K562 (cell line): ENCODE results near the gene ZCCHC14. TPM values are rescaled to one million over a fixed set of nuclear protein-coding genes. Genes with fewer than 3 reads are reported as not detected.

ENCODE experiments used
- CTCF ChIP-seq, 3 experiments: IDR thresholded peaks in 2 of 3; conservative IDR thresholded peaks in 1 of 3; 2 replicates each; pipeline ENCODE4 v1.5.1; 2011 to 2012; ENCODE audit warnings: low read length in 3 of 3, mild to moderate bottlenecking in 3 of 3, control low read depth in 2 of 3, improper control_type of control experiment in 1 of 3, inconsistent platforms in 1 of 3, low read depth in 1 of 3, mixed read lengths in 1 of 3, moderate library complexity in 1 of 3; ENCODE audit not compliant: insufficient read depth in 2 of 3
- POLR2AphosphoS2 ChIP-seq: IDR thresholded peaks from 2 replicates; pipeline ENCODE4 v1.6.1; 2012; ENCODE audit warnings: low read length, improper control_type of control experiment
- POLR2G ChIP-seq: fragments of 200-400 bp; formaldehyde crosslinking; IDR thresholded peaks from 2 replicates; pipeline ENCODE4 v1.6.1; 2017; ENCODE audit warnings: low read depth, mild to moderate bottlenecking, antibody characterized with exemption, low read length, moderate library complexity
- RBM22 ChIP-seq: fragments of 200-400 bp; formaldehyde crosslinking; IDR thresholded peaks from 2 replicates; pipeline ENCODE4 v1.6.1; 2018; ENCODE audit warnings: low read length, low read depth; ENCODE audit not compliant: poor library complexity, severe bottlenecking
- ZFP91 ChIP-seq: sonication (generic); formaldehyde crosslinking; IDR thresholded peaks from 2 replicates; pipeline ENCODE4 v1.8.0; 2022; ENCODE audit warnings: mild to moderate bottlenecking, missing genetic modification reagents
- polyA plus RNA-seq, 8 experiments: library from polyadenylated mRNA; depleted of rRNA in 4 of 8; stranded (reverse) in 5 of 8; unstranded in 3 of 8; fragments of >200 nt; fragmentation: Nextera tagmentation in 2 of 8; fragmentation: Illumina TruSeq in 1 of 8; extraction: Ambion mirVana in 2 of 8; extraction: Trizol in 1 of 8; gene quantifications; 2 replicates each; pipeline versions ENCODE4 v1.2.1 to v1.2.3, GENCODE V29; 2011 to 2014; ENCODE audit warnings: inconsistent platforms in 1 of 8, missing spikeins in 1 of 8
- total RNA-seq, 7 experiments: library from RNA; depleted of rRNA in 6 of 7; stranded (reverse); fragments of >200 nt in 6 of 7; fragmentation: Illumina TruSeq in 2 of 7; extraction: Trizol in 2 of 7; gene quantifications; 2 replicates each; pipeline versions ENCODE4 v1.2.1 to v1.2.3, GENCODE V29; 2011 to 2021; ENCODE audit warnings: low replicate concordance in 1 of 7

Gene ZCCHC14
- total and polyA plus RNA-seq, 9 of the 15 experiments (the other 6 are each of a cell fraction or from before 2014, with no cell fraction given) = 1.5 to 12.4 (median 2.9) TPM

GRCh38 chr16:87406495-87407088 lies 86.2 kb downstream of the ZCCHC14 start (continued):
- TF ChIP-seq ZFP91 (CRISPR knock-in tag) (no peak), POLR2G (0 out of 2 replicates have a peak, but pooled peaks have one; percentile 38), CTCF (IDR thresholded peaks at IDR 0.05 in 2 of 3, conservative IDR thresholded peaks at IDR 0.05 in 1 of 3; ENCODE audit: insufficient read depth in 2 of 3, low read depth in 1 of 3, low read length in 3 of 3) (no peak), POLR2AphosphoS2 (peak; percentile 85; the same call in 1 of the 2 replicates), RBM22 (peak; percentile 64)
